Measurements from ENCODE around the gene FAM78A. TPM values are rescaled to one million over a fixed set of nuclear protein-coding genes. Genes with fewer than 3 reads are reported as not detected.

Gene FAM78A
- total RNA-seq, 4 donors from 2014 or later, result 1.7 to 4.0 (median 3.3) TPM

GRCh38 chr9:131257266-131258025 is 18.9 kb downstream of the FAM78A start:
- H3K4me3 ChIP-seq, result no peak overlapping the region
- WGBS, result 87% methylated on average over 11 of the region's 15 CpGs
- intact Hi-C loops (cut with DNase I), result no loop called here
- TF ChIP-seq CTCF (IDR thresholded peaks at IDR 0.05), result no peak
- no peak for TF ChIP-seq POLR2A (IDR thresholded peaks at IDR 0.05; ENCODE audit: low read depth)
- no peak for TF ChIP-seq POLR2AphosphoS5 (IDR thresholded peaks at IDR 0.05)
- no peak for TF ChIP-seq EP300 (IDR thresholded peaks at IDR 0.05)
- no peak for DNase-seq (ENCODE audit: extremely low spot score)
- H3K4me1 ChIP-seq, result peaks cover 24 to 35% (median 25%) of the 10 kb centered on the region in 4 donors
- H3K27ac ChIP-seq (replicated peaks in 1 of 4), result no peak overlapping the region
- H3K36me3 ChIP-seq, result peaks cover 0 to 39% (median 17%) of the 10 kb centered on the region in 4 donors
- H3K9me3 ChIP-seq, result no peaks in the 10 kb centered on the region
- no peaks in the 10 kb centered on the region for H3K27me3 ChIP-seq

- WGBS, result 78% methylated on average over 8 of the region's 8 CpGs
- Histone ChIP-seq H3K4me1 (peaks cover 15 to 35% (median 23%) of the 10 kb centered on the region in 4 donors), H3K9me3 (no peaks in the 10 kb centered on the region), H3K36me3 (peaks cover 0 to 25% (median 14%) of the 10 kb centered on the region in 4 donors), H3K27ac (replicated peaks in 1 of 4) (peak overlapping the region; percentile 7 to 65 (median 60)), H3K4me3 (no peak overlapping the region), H3K27me3 (no peaks in the 10 kb centered on the region)
- intact Hi-C loops (cut with DNase I), result no loop called here
- no peak for DNase-seq (ENCODE audit: extremely low spot score)
- no peak for TF ChIP-seq CTCF (IDR thresholded peaks at IDR 0.05)
- TF ChIP-seq POLR2A (IDR thresholded peaks at IDR 0.05; ENCODE audit: low read depth), result no peak
- no peak for TF ChIP-seq EP300 (IDR thresholded peaks at IDR 0.05)
- no peak for TF ChIP-seq POLR2AphosphoS5 (IDR thresholded peaks at IDR 0.05)
These were observed 20.6 kb downstream of the FAM78A start for GRCh38 chr9:131255676-131256197.

GRCh38 chr9:131254626-131255025 is 21.7 kb downstream of the FAM78A start:
- intact Hi-C loops (cut with DNase I), result no loop called here
- no peak for DNase-seq (ENCODE audit: extremely low spot score)
- Histone ChIP-seq H3K27me3 (no peaks in the 10 kb centered on the region), H3K9me3 (no peaks in the 10 kb centered on the region), H3K4me1 (peaks cover 15 to 35% (median 23%) of the 10 kb centered on the region in 4 donors), H3K27ac (replicated peaks in 1 of 4) (peak overlapping the region in 1 of 4 donors; percentile 34), H3K36me3 (peaks cover 0 to 14% (median 5%) of the 10 kb centered on the region in 4 donors), H3K4me3 (no peak overlapping the region)
- TF ChIP-seq CTCF (IDR thresholded peaks at IDR 0.05) (no peak), EP300 (IDR thresholded peaks at IDR 0.05) (no peak), POLR2AphosphoS5 (IDR thresholded peaks at IDR 0.05) (no peak), POLR2A (IDR thresholded peaks at IDR 0.05; ENCODE audit: low read depth) (no peak)
- WGBS, result 93% methylated on average over 14 of the region's 14 CpGs

GRCh38 chr9:131253891-131254491 is 22.3 kb downstream of the FAM78A start:
- peaks cover 15 to 35% (median 23%) of the 10 kb centered on the region in 4 donors for H3K4me1 ChIP-seq
- intact Hi-C loops (cut with DNase I), result no loop called here
- TF ChIP-seq EP300 (IDR thresholded peaks at IDR 0.05) (no peak), POLR2AphosphoS5 (IDR thresholded peaks at IDR 0.05) (no peak), CTCF (IDR thresholded peaks at IDR 0.05) (no peak), POLR2A (IDR thresholded peaks at IDR 0.05; ENCODE audit: low read depth) (no peak)
- no peak overlapping the region for H3K4me3 ChIP-seq
- H3K36me3 ChIP-seq, result peaks cover 0 to 7% (median under 1%) of the 10 kb centered on the region in 4 donors
- no peak for DNase-seq (ENCODE audit: extremely low spot score)
- WGBS, result 70% methylated on average over 14 of the region's 14 CpGs
- H3K27ac ChIP-seq (replicated peaks in 1 of 4), result peak overlapping the region in 2 of 4 donors; percentile 11 to 34
- no peaks in the 10 kb centered on the region for H3K9me3 ChIP-seq
- H3K27me3 ChIP-seq, result no peaks in the 10 kb centered on the region

All from esophagus muscularis mucosa (tissue), 4 donors.